HFF-Myc (cell line): Measurements from ENCODE around the gene PDE4B.

Experiments used
- DNase-seq: peaks from one replicate; pipeline ENCODE4 v3.0.0-alpha.2; 2011; ENCODE audit warnings: low read depth; ENCODE audit errors: extremely low read depth
- H3K4me3 ChIP-seq: replicated peaks from 2 replicates; pipeline ENCODE4 v1.5.1; 2011; ENCODE audit warnings: low read depth, mild to moderate bottlenecking, control low read depth, low read length
- CTCF ChIP-seq: IDR thresholded peaks from 2 replicates; pipeline ENCODE4 v1.5.1; 2012; ENCODE audit warnings: mild to moderate bottlenecking, low read depth, low read length, control low read depth; ENCODE audit errors: missing control alignments

The PDE4B gene

GRCh38 chr1:66025188-66025587, 232.5 kb downstream of the PDE4B start:
- no peak for TF ChIP-seq CTCF

GRCh38 chr1:66028035-66028434, 235.3 kb downstream of the PDE4B start:
- DNase-seq, result no peak
- TF ChIP-seq CTCF, result no peak
- no peak overlapping the region for H3K4me3 ChIP-seq

More at GRCh38 chr1:66025188-66025587, 232.5 kb downstream of the PDE4B start:
- DNase-seq, result no peak
- no peak overlapping the region for H3K4me3 ChIP-seq

GRCh38 chr1:66033781-66034180, 241.1 kb downstream of the PDE4B start:
- TF ChIP-seq CTCF, result no peak
- DNase-seq, result no peak
- no peak overlapping the region for H3K4me3 ChIP-seq

GRCh38 chr1:66035616-66036245, 243.0 kb downstream of the PDE4B start:
- DNase-seq, result no peak
- no peak overlapping the region for H3K4me3 ChIP-seq
- TF ChIP-seq CTCF, result no peak

GRCh38 chr1:66041654-66042053, 249.0 kb downstream of the PDE4B start:
- DNase-seq, result no peak
- no peak for TF ChIP-seq CTCF

GRCh38 chr1:66043186-66043585, 250.5 kb downstream of the PDE4B start:
- no peak for TF ChIP-seq CTCF
- H3K4me3 ChIP-seq, result no peak overlapping the region
- DNase-seq, result no peak

More at GRCh38 chr1:66041654-66042053, 249.0 kb downstream of the PDE4B start:
- H3K4me3 ChIP-seq, result no peak overlapping the region

GRCh38 chr1:66044912-66045311, 252.2 kb downstream of the PDE4B start:
- no peak for DNase-seq
- no peak overlapping the region for H3K4me3 ChIP-seq
- no peak for TF ChIP-seq CTCF
